Left lung (tissue), 10 donors: Measurements from ENCODE around the gene SLC38A9. TPM values are rescaled to one million over a fixed set of nuclear protein-coding genes. Genes with fewer than 3 reads are reported as not detected.

Source experiments
- ATAC-seq: fragments of 200-7000 bp; cut with Tn5 transposase; one replicate; pipeline ENCODE4 v1.9.1; 2020; ENCODE audit warnings: moderate library complexity
- DNase-seq, 4 donors: peaks; one replicate each; pipeline ENCODE4 v3.0.0-alpha.2; 2013 to 2020
- H3K27ac ChIP-seq, 2 donors: fragments of 200-600 bp; sonication (generic) in 1 of 2; one replicate each; pipeline versions ENCODE4 v1.5.0 to v1.8.0; 2020 to 2021
- H3K27me3 ChIP-seq, 2 donors: fragments of 200-600 bp; sonication (generic) in 1 of 2; one replicate each; pipeline versions ENCODE4 v1.5.0 to v1.8.0; 2020 to 2021
- H3K36me3 ChIP-seq, 2 donors: fragments of 200-600 bp; sonication (generic) in 1 of 2; one replicate each; pipeline versions ENCODE4 v1.5.0 to v1.8.0; 2020 to 2021
- H3K4me1 ChIP-seq, 2 donors: fragments of 200-600 bp; one replicate each; pipeline ENCODE4 v1.8.0; 2021
- H3K4me3 ChIP-seq, 2 donors: fragments of 200-600 bp; sonication (generic) in 1 of 2; one replicate each; pipeline versions ENCODE4 v1.5.0 to v1.8.0; 2020 to 2021; ENCODE audit warnings: mild to moderate bottlenecking in 1 of 2
- H3K9me3 ChIP-seq, 2 donors: fragments of 200-600 bp; sonication (generic) in 1 of 2; one replicate each; pipeline versions ENCODE4 v1.5.0 to v1.8.0; 2020 to 2021
- CTCF ChIP-seq, 2 donors: fragments of 200-600 bp; sonication (generic) in 1 of 2; IDR thresholded peaks; one replicate each; pipeline versions ENCODE4 v1.5.0 to v1.8.0; 2021; ENCODE audit warnings: antibody characterized with exemption in 2 of 2
- intact Hi-C, 2 donors: fragments of 100-400 bp; cut with DNase I; formaldehyde crosslinking; loops; one replicate each; pipeline versions ENCODE4 v1.11.2 to v1.14.2; 2022
- polyA plus RNA-seq, 6 donors: library from polyadenylated mRNA; unstranded; fragments of 120-200 nt; gene quantifications; one replicate each; pipeline ENCODE4 v1.2.1, GENCODE V29; 2013; ENCODE audit not compliant: insufficient read length in 6 of 6
- total RNA-seq, 2 donors: library from RNA; stranded (reverse); fragmentation: NEBNext Ultra II Directional; extraction: Animal tissue kit (Norgen Biotek cat#: 25700); gene quantifications; one replicate each; pipeline ENCODE4 v1.2.1, GENCODE V29; 2021
- donor health status: DM: no; HTN: yes; CAD: no.
- donor health status: DM: no; HTN: no; CAD: no.

Gene SLC38A9
- total and polyA plus RNA-seq, 8 donors = 21.4 to 34.7 (median 30.2) TPM

GRCh38 chr5:55582256-55582655 is 129.9 kb downstream of the SLC38A9 start:
- H3K4me1 ChIP-seq = peaks cover 0 to 11% of the 10 kb centered on the region in 2 donors
- H3K36me3 ChIP-seq = no peaks in the 10 kb centered on the region
- no peak overlapping the region for H3K27ac ChIP-seq
- H3K27me3 ChIP-seq = no peaks in the 10 kb centered on the region
- H3K9me3 ChIP-seq = no peaks in the 10 kb centered on the region
- intact Hi-C loops = no loop called here
- no peak for ATAC-seq
- TF ChIP-seq CTCF (IDR thresholded peaks at IDR 0.05) = no peak
- no peak overlapping the region for H3K4me3 ChIP-seq
- DNase-seq = no peak

- H3K36me3 ChIP-seq = no peaks in the 10 kb centered on the region
- peaks cover 0 to 18% of the 10 kb centered on the region in 2 donors for H3K4me1 ChIP-seq
- no peak for DNase-seq
- H3K9me3 ChIP-seq = no peaks in the 10 kb centered on the region
- no peak for TF ChIP-seq CTCF (IDR thresholded peaks at IDR 0.05)
- no peaks in the 10 kb centered on the region for H3K27me3 ChIP-seq
- no peak overlapping the region for H3K4me3 ChIP-seq
- no peak overlapping the region for H3K27ac ChIP-seq
- ATAC-seq = no peak
- intact Hi-C loops = no loop called here
Measured at GRCh38 chr5:55580042-55580441, 132.1 kb downstream of the SLC38A9 start.

GRCh38 chr5:55578771-55579170 is 133.4 kb downstream of the SLC38A9 start:
- H3K27me3 ChIP-seq = no peaks in the 10 kb centered on the region
- no peak overlapping the region for H3K27ac ChIP-seq
- no peaks in the 10 kb centered on the region for H3K36me3 ChIP-seq
- no peak for TF ChIP-seq CTCF (IDR thresholded peaks at IDR 0.05)
- intact Hi-C loops = no loop called here
- H3K4me1 ChIP-seq = peaks cover 0 to 18% of the 10 kb centered on the region in 2 donors
- H3K4me3 ChIP-seq = no peak overlapping the region
- no peaks in the 10 kb centered on the region for H3K9me3 ChIP-seq
- DNase-seq = no peak
- peak; percentile 28 for ATAC-seq

GRCh38 chr5:55577353-55578060 is 134.6 kb downstream of the SLC38A9 start:
- DNase-seq = no peak
- Histone ChIP-seq H3K9me3 (no peaks in the 10 kb centered on the region), H3K4me1 (peaks cover 0 to 18% of the 10 kb centered on the region in 2 donors), H3K4me3 (no peak overlapping the region), H3K27ac (peak overlapping the region in 1 of 2 donors; percentile 37), H3K36me3 (no peaks in the 10 kb centered on the region), H3K27me3 (no peaks in the 10 kb centered on the region)
- peak; percentile 56 for ATAC-seq
- intact Hi-C loops = no loop called here
- no peak for TF ChIP-seq CTCF (IDR thresholded peaks at IDR 0.05)

GRCh38 chr5:55576661-55577060 is 135.5 kb downstream of the SLC38A9 start:
- Histone ChIP-seq H3K9me3 (no peaks in the 10 kb centered on the region), H3K36me3 (no peaks in the 10 kb centered on the region), H3K27me3 (no peaks in the 10 kb centered on the region), H3K4me3 (no peak overlapping the region), H3K27ac (peak overlapping the region; percentile 6 to 37), H3K4me1 (peaks cover 0 to 11% of the 10 kb centered on the region in 2 donors)
- ATAC-seq (no peak), DNase-seq (peak in 1 of 4 donors; percentile 46)
- no peak for TF ChIP-seq CTCF (IDR thresholded peaks at IDR 0.05)
- intact Hi-C loops = no loop called here

Other genes with a start within 250 kb of the SLC38A9 start
- gene PLPP1, start 177.4 kb downstream of the SLC38A9 start, total RNA-seq = 10 to 100 TPM; 56.2 to 80.4 TPM
- gene PLPP1, start 177.4 kb downstream of the SLC38A9 start, polyA plus RNA-seq = 10 to 100 TPM; 66.5 to 93.6 (median 87.6) TPM
- not detected for gene DDX4, start 25.7 kb upstream of the SLC38A9 start, total RNA-seq
- under 1 TPM in 5 of 6 donors, not detected in 1; 0.04 to 0.48 (median 0.11) TPM for gene DDX4, start 25.7 kb upstream of the SLC38A9 start, polyA plus RNA-seq
- under 1 TPM; 0.16 to 0.55 TPM for gene IL31RA, start 139.0 kb upstream of the SLC38A9 start, total RNA-seq
- gene IL31RA, start 139.0 kb upstream of the SLC38A9 start, polyA plus RNA-seq = under 1 TPM; 0.10 to 0.26 (median 0.18) TPM